HG03565 (cell line): Measurements from ENCODE around the gene CBFB.
A peak's percentile ranks its signal among the peaks of the same experiment; 100 is the strongest.

Experiments
- ATAC-seq: cut with Tn5 transposase; IDR thresholded peaks from one replicate; pipeline ENCODE4 v1.9.1; 2021; ENCODE audit warnings: mild to moderate bottlenecking, moderate library complexity; ENCODE audit not compliant: unreplicated experiment

The CBFB gene

GRCh38 chr16:67091906-67092566 lies 63.1 kb downstream of the CBFB start:
- no peak for ATAC-seq

GRCh38 chr16:67093098-67093726 lies 64.3 kb downstream of the CBFB start:
- no peak for ATAC-seq

- no peak for ATAC-seq
Observed at GRCh38 chr16:67098599-67098998, 69.7 kb downstream of the CBFB start.

GRCh38 chr16:67100569-67101310 lies 71.8 kb downstream of the CBFB start:
- no peak for ATAC-seq

- ATAC-seq, result no peak
Observed at GRCh38 chr16:67101311-67102082, 72.5 kb downstream of the CBFB start.

- ATAC-seq, result no peak
Observed at GRCh38 chr16:67104061-67104460, 75.1 kb downstream of the CBFB start.

GRCh38 chr16:67104845-67105244 lies 75.9 kb downstream of the CBFB start:
- no peak for ATAC-seq

- ATAC-seq, result no peak
Observed at GRCh38 chr16:67105246-67105645, 76.3 kb downstream of the CBFB start.

- ATAC-seq, result no peak
Observed at GRCh38 chr16:67105881-67106280, 76.9 kb downstream of the CBFB start.

GRCh38 chr16:67108489-67108888 lies 79.5 kb downstream of the CBFB start:
- no peak for ATAC-seq

GRCh38 chr16:67108931-67109406 lies 80.0 kb downstream of the CBFB start:
- no peak for ATAC-seq

- ATAC-seq, result peak; percentile 81
Observed at GRCh38 chr16:67109407-67110135, 80.6 kb downstream of the CBFB start, which contains the start of gene PHAF1. Gene PHAF1 (plus strand): TSS chr16:67109941. CDS start chr16:67110176, 235 bp downstream.

- no peak for ATAC-seq
Observed at GRCh38 chr16:67111951-67112444, 83.0 kb downstream of the CBFB start.

GRCh38 chr16:67112591-67113399 lies 83.8 kb downstream of the CBFB start:
- ATAC-seq, result no peak

- no peak for ATAC-seq
Observed at GRCh38 chr16:67114793-67115192, 85.8 kb downstream of the CBFB start.

- ATAC-seq, result no peak
Observed at GRCh38 chr16:67115639-67116038, 86.7 kb downstream of the CBFB start.

- ATAC-seq, result no peak
Observed at GRCh38 chr16:67116388-67117311, 87.7 kb downstream of the CBFB start.

- ATAC-seq, result no peak
Observed at GRCh38 chr16:67117716-67118115, 88.8 kb downstream of the CBFB start.
